Keratinocyte (primary cell): ENCODE results near the gene C20orf173. TPM values are rescaled to one million over a fixed set of nuclear protein-coding genes. Genes with fewer than 3 reads are reported as not detected.
"Not testable (repeated sequence)": the region's sequence is repeated elsewhere in the genome, so short reads cannot be mapped to it uniquely, and the experiment has no call there.

Source experiments
- DNase-seq: peaks from one replicate; pipeline ENCODE4 v3.0.0-alpha.2; 2011; ENCODE audit warnings: low read depth, missing footprints, low spot score
- FAIRE-seq: peaks from 2 replicates; lab custom pipeline; 2011; peaks lifted over from hg19 to GRCh38; lab: Jason Lieb, UNC
- H2AFZ ChIP-seq: 2 replicates; pipeline ENCODE4 v1.6.0; 2012; ENCODE audit warnings: low read length, control low read depth, inconsistent platforms; ENCODE audit not compliant: control insufficient read depth
- H3K27ac ChIP-seq: 2 replicates; pipeline ENCODE4 v1.5.1; 2011; ENCODE audit warnings: low read length; ENCODE audit not compliant: control insufficient read depth, insufficient read depth
- H3K27me3 ChIP-seq: 3 replicates; pipeline ENCODE4 v1.6.0; 2011; ENCODE audit warnings: low read length; ENCODE audit not compliant: control insufficient read depth, insufficient read depth; ENCODE audit errors: extremely low read depth
- H3K36me3 ChIP-seq, 2 experiments: 2 replicates in 1 of 2; 3 replicates in 1 of 2; pipeline ENCODE4 v1.5.1; 2011; ENCODE audit warnings: low read length in 2 of 2, mild to moderate bottlenecking in 1 of 2; ENCODE audit not compliant: control insufficient read depth in 2 of 2, insufficient read depth in 2 of 2; ENCODE audit errors: extremely low read depth in 1 of 2
- H3K4me1 ChIP-seq: 3 replicates; pipeline ENCODE4 v1.5.1; 2011; ENCODE audit warnings: low read length; ENCODE audit not compliant: control insufficient read depth, insufficient read depth; ENCODE audit errors: extremely low read depth
- H3K4me2 ChIP-seq: 3 replicates; pipeline ENCODE4 v1.6.0; 2011; ENCODE audit warnings: low read depth, low read length; ENCODE audit not compliant: control insufficient read depth, insufficient read depth; ENCODE audit errors: extremely low read depth
- H3K4me3 ChIP-seq, 3 experiments: fragments of 200-600 bp in 1 of 3; sonication (generic) in 1 of 3; 2 replicates in 2 of 3; 3 replicates in 1 of 3; pipeline ENCODE4 v1.5.1; 2011 to 2016; ENCODE audit warnings: low read length in 3 of 3, mild to moderate bottlenecking in 3 of 3, control low read depth in 2 of 3, inconsistent platforms in 1 of 3, low read depth in 1 of 3, mixed read lengths in 1 of 3, mixed run types in 1 of 3, moderate library complexity in 1 of 3; ENCODE audit not compliant: control insufficient read depth in 2 of 3, insufficient read depth in 2 of 3; ENCODE audit errors: extremely low read depth in 1 of 3
- H3K79me2 ChIP-seq: 2 replicates; pipeline ENCODE4 v1.6.0; 2012; ENCODE audit warnings: low read length; ENCODE audit not compliant: control insufficient read depth, insufficient read depth
- H3K9ac ChIP-seq: 3 replicates; pipeline ENCODE4 v1.6.0; 2011; ENCODE audit warnings: low read length; ENCODE audit not compliant: control insufficient read depth, insufficient read depth; ENCODE audit errors: extremely low read depth
- H3K9me1 ChIP-seq: 3 replicates; pipeline ENCODE4 v1.6.0; 2011; ENCODE audit warnings: low read length; ENCODE audit not compliant: control insufficient read depth, insufficient read depth; ENCODE audit errors: extremely low read depth
- H3K9me3 ChIP-seq: 2 replicates; pipeline ENCODE4 v1.5.1; 2012; ENCODE audit warnings: low read depth, low read length; ENCODE audit not compliant: control insufficient read depth
- H4K20me1 ChIP-seq: 3 replicates; pipeline ENCODE4 v1.6.0; 2011; ENCODE audit warnings: low read length; ENCODE audit not compliant: control insufficient read depth, insufficient read depth; ENCODE audit errors: extremely low read depth
- EZH2 ChIP-seq: IDR thresholded peaks from one replicate; pipeline ENCODE4 v1.6.1; 2012; ENCODE audit warnings: inconsistent platforms, mild to moderate bottlenecking, low read length, moderate library complexity
- dilution Hi-C: fragments of 300-500 bp; cut with MboI; formaldehyde crosslinking; loops from one replicate; pipeline ENCODE4 v1.7.0; 2020; ENCODE audit warnings: low sequenced_read_pairs; ENCODE audit not compliant: extremely low pct_ligation_motif_present
- polyA plus RNA-seq, 5 experiments: library from polyadenylated mRNA; depleted of rRNA in 3 of 5; stranded (reverse) in 3 of 5; stranded (forward) in 1 of 5; unstranded in 1 of 5; fragments of >200 nt; gene quantifications; 1 replicate in 1 of 5; 2 replicates in 3 of 5; 3 replicates in 1 of 5; pipeline versions ENCODE4 v1.2.1 to v1.2.3, GENCODE V29; 2011 to 2012; ENCODE audit warnings: missing spikeins in 2 of 5, low read depth in 1 of 5, low replicate concordance in 1 of 5
- TF ChIP-seq, protein P1 (sequence below), 3 experiments: IDR thresholded peaks in 1 of 3; conservative IDR thresholded peaks in 1 of 3; optimal IDR thresholded peaks in 1 of 3; 2 replicates in 2 of 3; 3 replicates in 1 of 3; pipeline versions ENCODE3 to v1.5.1; 2011; ENCODE audit warnings: low read length in 3 of 3, mild to moderate bottlenecking in 3 of 3, moderate library complexity in 2 of 3, control low read depth in 1 of 3, inconsistent platforms in 1 of 3; ENCODE audit not compliant: insufficient read depth in 2 of 3; ENCODE audit errors: extremely low read depth in 1 of 3

The C20orf173 gene
- polyA plus RNA-seq, 1 donor (not counting 4 experiments of a cell fraction or from before 2014, with no cell fraction given) = not detected

DNA sequence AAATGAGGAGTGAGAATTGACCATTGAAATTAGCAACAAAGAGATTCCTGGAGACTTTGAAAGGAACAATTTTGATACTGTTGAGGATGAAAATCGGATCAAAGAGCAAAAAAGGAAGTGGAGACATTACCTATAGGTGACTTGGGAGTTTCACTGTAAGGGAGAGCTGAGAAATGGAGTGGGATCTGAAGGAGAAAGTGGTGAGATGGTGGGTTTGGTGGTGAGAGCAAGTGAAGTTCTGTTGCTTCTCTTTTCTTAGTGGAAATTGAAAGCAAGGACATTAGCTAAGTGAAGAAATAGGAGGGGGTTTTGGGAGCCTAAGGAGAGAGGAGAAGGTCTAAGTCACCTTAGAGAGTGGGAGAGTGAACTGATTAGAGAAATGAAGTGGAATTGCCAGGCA is 16.7 kb upstream of the C20orf173 start:
- peaks cover 5% of the 10 kb centered on the region for H3K79me2 ChIP-seq
- DNase-seq (no peak), FAIRE-seq (no peak)
- H3K4me2 ChIP-seq = no peak overlapping the region
- H2AFZ ChIP-seq = no peak overlapping the region
- dilution Hi-C loops = no loop called here
- H3K9me1 ChIP-seq = peaks cover 2% of the 10 kb centered on the region
- no peak for TF ChIP-seq EZH2
- TF ChIP-seq, protein P1, sequence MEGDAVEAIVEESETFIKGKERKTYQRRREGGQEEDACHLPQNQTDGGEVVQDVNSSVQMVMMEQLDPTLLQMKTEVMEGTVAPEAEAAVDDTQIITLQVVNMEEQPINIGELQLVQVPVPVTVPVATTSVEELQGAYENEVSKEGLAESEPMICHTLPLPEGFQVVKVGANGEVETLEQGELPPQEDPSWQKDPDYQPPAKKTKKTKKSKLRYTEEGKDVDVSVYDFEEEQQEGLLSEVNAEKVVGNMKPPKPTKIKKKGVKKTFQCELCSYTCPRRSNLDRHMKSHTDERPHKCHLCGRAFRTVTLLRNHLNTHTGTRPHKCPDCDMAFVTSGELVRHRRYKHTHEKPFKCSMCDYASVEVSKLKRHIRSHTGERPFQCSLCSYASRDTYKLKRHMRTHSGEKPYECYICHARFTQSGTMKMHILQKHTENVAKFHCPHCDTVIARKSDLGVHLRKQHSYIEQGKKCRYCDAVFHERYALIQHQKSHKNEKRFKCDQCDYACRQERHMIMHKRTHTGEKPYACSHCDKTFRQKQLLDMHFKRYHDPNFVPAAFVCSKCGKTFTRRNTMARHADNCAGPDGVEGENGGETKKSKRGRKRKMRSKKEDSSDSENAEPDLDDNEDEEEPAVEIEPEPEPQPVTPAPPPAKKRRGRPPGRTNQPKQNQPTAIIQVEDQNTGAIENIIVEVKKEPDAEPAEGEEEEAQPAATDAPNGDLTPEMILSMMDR (optimal IDR thresholded peaks at IDR 0.05 in 1 of 3, IDR thresholded peaks at IDR 0.05 in 1 of 3, conservative IDR thresholded peaks at IDR 0.05 in 1 of 3; ENCODE audit: extremely low read depth in 1 of 3, insufficient read depth in 2 of 3, low read length in 3 of 3) = no peak
- no peak overlapping the region for H3K27ac ChIP-seq
- H3K9me3 ChIP-seq = no peaks in the 10 kb centered on the region
- no peaks in the 10 kb centered on the region for H4K20me1 ChIP-seq
- no peaks in the 10 kb centered on the region for H3K27me3 ChIP-seq
- no peak overlapping the region for H3K4me3 ChIP-seq
- peaks cover 20 to 24% of the 10 kb centered on the region in 2 experiments for H3K36me3 ChIP-seq
- peaks cover 12% of the 10 kb centered on the region for H3K4me1 ChIP-seq
- no peak overlapping the region for H3K9ac ChIP-seq

DNA sequence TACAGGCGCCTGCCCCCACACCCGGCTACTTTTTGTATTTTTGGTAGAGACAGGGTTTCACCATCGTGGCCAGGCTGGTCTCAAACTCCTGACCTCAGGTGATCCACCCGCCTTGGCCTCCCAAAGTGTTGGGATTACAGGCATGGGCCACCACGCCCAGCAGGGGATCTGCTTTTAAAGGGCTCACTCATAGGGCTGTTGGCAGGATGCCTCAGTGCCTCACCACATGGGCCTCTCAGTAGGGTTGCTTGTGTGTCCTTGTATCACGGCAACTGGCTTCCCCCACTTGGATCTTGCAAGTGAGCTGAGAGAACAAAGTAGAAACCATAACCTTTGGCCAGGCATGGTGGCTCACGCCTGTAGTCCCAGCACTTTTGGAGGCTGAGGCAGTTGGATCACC is 15.5 kb upstream of the C20orf173 start:
- H3K79me2 ChIP-seq, H3K27me3 ChIP-seq, FAIRE-seq, H3K9ac ChIP-seq, H2AFZ ChIP-seq, H3K27ac ChIP-seq, H3K9me1 ChIP-seq, H4K20me1 ChIP-seq, H3K9me3 ChIP-seq, DNase-seq, dilution Hi-C loops, H3K4me3 ChIP-seq, H3K4me2 ChIP-seq: not testable (repeated sequence)
- H3K4me1 ChIP-seq = peaks cover 13% of the 10 kb centered on the region
- H3K36me3 ChIP-seq = peaks cover 19% of the 10 kb centered on the region in 2 experiments

DNA sequence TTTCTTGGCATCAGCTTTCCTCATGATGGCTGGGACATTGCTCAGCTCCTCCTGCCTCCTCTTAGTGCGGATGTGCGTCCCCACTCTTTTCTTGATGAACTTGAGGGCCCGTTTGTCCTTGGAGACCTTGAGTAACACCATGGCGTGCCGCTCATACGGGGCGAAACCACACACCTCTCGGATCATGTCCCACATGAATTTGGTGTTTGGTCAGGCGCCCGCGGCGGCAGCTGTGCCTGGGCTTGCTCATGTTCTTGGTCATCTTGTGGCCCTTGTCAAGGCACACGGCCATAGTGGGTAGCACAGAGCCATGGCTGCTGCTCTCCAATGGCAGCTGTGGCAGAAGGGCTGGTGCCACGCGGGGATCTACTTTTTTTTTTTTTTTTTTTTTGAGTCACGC is 15.0 kb upstream of the C20orf173 start:
- Histone ChIP-seq H3K9me1 (peaks cover 2% of the 10 kb centered on the region), H3K36me3 (peaks cover 19% of the 10 kb centered on the region in 2 experiments), H3K4me3 (no peak overlapping the region), H3K9me3 (no peaks in the 10 kb centered on the region), H3K27ac (no peak overlapping the region), H3K27me3 (no peaks in the 10 kb centered on the region), H4K20me1 (no peaks in the 10 kb centered on the region), H3K4me2 (no peak overlapping the region), H2AFZ (no peak overlapping the region), H3K9ac (no peak overlapping the region), H3K4me1 (peaks cover 13% of the 10 kb centered on the region), H3K79me2 (peaks cover 5% of the 10 kb centered on the region)
- no peak for FAIRE-seq
- dilution Hi-C loops = no loop called here
- DNase-seq = no peak
- TF ChIP-seq, protein P1 (optimal IDR thresholded peaks at IDR 0.05 in 1 of 3, IDR thresholded peaks at IDR 0.05 in 1 of 3, conservative IDR thresholded peaks at IDR 0.05 in 1 of 3; ENCODE audit: extremely low read depth in 1 of 3, insufficient read depth in 2 of 3, low read length in 3 of 3) = no peak
- no peak for TF ChIP-seq EZH2
